Caki2 (cell line): ENCODE data around the gene CHD6. TPM values are rescaled to one million over a fixed set of nuclear protein-coding genes. Genes with fewer than 3 reads are reported as not detected.

Source experiments
- DNase-seq: peaks from one replicate; pipeline ENCODE4 v3.0.0-alpha.2; 2015; ENCODE audit warnings: low read depth
- in situ Hi-C: cut with HindIII; loops from 2 replicates; pipeline ENCODE4 v1.10.0; 2016; ENCODE audit warnings: low sequenced_read_pairs, low pct_unique_long_range_greater_than_20kb, mixed read lengths
- total RNA-seq: library from RNA; depleted of rRNA; stranded (reverse); fragments of >200 nt; shearing (Covaris generic); gene quantifications from 2 replicates; pipeline ENCODE4 v1.2.3, GENCODE V29; 2014; ENCODE audit warnings: low replicate concordance

Gene CHD6
- total RNA-seq, 1 experiment from 2014 or later, result 8.1 TPM

GRCh38 chr20:41530923-41531322 lies 87.3 kb downstream of the CHD6 start:
- DNase-seq, result no peak
- in situ Hi-C loops, result no loop called here

DNA sequence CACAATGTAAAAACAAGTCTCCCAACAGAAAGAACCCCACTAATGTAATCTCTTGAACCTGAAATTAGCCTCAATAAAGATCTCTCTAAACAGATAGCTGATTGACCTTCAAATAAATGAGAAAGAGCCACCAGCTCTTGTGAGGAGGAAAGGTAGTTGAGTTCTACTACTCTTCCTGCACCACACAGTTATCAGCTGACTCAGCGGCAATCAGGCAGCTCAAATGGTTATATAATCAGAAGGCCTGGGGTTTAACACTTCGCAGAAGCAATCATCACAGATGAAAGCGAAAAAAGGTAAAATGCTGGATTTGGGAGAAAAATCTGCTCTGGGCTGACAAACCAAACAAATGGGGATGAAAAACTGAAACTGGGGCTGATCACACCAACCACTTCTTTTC lies 91.8 kb downstream of the CHD6 start:
- in situ Hi-C loops, result no loop called here
- no peak for DNase-seq

- DNase-seq, result no peak
- in situ Hi-C loops, result no loop called here
Measured at GRCh38 chr20:41524980-41525613, 93.1 kb downstream of the CHD6 start.

DNA sequence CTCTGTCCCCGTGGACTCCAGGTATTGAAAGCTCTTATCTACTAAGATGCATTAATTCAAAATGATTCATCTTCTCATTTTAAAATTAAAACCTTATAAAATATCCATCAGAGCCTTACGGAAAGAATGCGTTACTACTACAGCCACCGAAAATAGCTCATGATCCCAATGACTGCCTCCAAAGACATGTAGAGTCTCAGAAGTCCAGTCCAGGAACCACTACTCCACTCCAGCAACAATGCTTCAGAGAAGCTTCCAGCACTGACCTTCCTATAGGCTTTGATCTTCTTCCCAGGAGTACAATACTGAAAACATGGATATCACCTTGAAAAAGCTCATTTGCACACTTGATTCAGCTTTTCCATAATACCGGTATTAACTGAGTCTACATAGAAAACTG lies 94.3 kb downstream of the CHD6 start:
- DNase-seq, result no peak
- in situ Hi-C loops, result no loop called here

DNA sequence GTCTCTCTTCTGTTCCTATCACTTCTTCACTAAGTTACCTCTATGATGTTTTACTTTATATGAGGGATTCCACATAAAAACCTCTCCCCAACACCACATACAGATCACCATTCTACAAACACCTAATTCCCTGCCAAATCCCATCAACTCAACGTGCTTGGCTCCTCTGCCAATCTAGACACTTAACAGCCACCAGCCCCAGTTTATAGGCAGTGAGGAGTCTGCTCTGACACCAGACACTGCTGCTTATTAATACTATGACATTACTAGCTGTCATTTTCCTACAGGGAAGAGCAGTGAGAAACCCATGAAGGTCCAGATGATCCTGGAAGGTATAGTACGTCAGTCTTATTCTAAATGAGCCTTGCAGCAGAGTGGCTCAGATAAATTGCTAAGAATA lies 104.3 kb downstream of the CHD6 start:
- in situ Hi-C loops, result no loop called here
- DNase-seq, result no peak

GRCh38 chr20:41512624-41513023 lies 105.6 kb downstream of the CHD6 start:
- DNase-seq, result no peak
- in situ Hi-C loops, result no loop called here

GRCh38 chr20:41510847-41511450 lies 107.2 kb downstream of the CHD6 start:
- in situ Hi-C loops, result no loop called here

DNA sequence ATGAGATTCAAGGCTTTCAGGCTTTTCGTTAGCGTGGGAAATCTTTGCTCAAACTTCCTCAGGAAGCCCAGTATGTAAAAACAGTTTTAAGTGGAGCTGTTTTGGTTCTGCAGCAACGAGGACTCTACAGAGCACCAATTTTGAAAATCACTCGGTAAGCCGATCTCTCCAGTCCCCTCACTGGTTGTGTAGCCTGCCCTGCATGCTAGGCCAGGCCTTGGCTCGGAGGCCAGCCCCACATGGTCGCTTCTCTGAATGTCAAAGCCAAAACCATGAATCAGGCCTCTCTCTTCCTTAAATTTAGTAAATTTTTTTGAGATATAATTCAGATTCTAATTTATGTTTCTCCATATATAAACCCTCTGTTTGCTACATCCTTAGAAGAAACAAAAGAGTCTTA lies 108.0 kb downstream of the CHD6 start:
- no peak for DNase-seq
- in situ Hi-C loops, result no loop called here

More at GRCh38 chr20:41510847-41511450, 107.2 kb downstream of the CHD6 start:
- DNase-seq, result no peak

DNA sequence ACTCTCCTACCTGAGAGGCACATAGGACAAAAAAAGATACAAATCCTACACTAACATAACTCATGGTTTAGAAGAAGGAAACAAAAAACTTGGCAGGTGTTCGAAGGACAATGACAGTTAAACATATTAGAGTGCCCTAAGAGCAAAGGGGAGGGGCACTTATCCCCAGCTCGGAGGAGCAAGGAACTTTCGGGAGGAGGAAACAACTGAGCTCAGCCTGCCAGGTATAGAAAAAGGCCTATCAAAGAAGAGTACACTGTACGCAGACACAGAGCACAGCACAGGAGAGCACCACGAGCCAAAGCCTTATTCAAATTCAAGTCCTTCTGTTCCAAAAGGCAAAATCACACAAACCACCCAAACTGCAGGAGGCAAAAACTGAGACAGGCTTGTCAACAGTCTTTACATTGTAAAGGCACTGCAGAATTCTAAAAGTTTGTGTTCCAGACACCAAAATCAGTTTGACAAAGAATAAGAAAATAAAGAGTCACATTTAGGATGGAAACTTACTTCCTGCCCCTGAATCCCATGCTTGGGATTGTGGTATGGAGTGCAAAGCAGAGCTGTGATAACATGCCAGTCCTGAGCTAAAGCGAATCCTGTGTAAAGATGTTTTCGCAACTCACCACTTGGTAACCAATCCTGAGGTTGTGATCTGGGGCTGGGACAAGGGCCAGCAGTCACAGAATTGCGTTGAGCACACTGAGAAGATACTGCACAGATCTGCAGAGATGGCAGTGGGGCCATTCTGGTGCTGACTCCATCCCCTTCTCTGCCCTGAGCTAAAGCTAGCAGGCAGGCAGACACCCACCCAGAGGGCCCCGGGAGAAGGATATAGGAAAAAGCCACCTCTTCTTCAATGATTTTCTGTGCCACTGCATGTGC lies 108.6 kb downstream of the CHD6 start:
- DNase-seq, result no peak
- in situ Hi-C loops, result no loop called here

- DNase-seq, result no peak
- in situ Hi-C loops, result no loop called here
Measured at GRCh38 chr20:41508335-41508734, 109.8 kb downstream of the CHD6 start.

GRCh38 chr20:41507851-41508250 lies 110.3 kb downstream of the CHD6 start:
- in situ Hi-C loops, result no loop called here
- no peak for DNase-seq

- in situ Hi-C loops, result no loop called here
- no peak for DNase-seq
Measured at GRCh38 chr20:41507436-41507835, 110.7 kb downstream of the CHD6 start.

DNA sequence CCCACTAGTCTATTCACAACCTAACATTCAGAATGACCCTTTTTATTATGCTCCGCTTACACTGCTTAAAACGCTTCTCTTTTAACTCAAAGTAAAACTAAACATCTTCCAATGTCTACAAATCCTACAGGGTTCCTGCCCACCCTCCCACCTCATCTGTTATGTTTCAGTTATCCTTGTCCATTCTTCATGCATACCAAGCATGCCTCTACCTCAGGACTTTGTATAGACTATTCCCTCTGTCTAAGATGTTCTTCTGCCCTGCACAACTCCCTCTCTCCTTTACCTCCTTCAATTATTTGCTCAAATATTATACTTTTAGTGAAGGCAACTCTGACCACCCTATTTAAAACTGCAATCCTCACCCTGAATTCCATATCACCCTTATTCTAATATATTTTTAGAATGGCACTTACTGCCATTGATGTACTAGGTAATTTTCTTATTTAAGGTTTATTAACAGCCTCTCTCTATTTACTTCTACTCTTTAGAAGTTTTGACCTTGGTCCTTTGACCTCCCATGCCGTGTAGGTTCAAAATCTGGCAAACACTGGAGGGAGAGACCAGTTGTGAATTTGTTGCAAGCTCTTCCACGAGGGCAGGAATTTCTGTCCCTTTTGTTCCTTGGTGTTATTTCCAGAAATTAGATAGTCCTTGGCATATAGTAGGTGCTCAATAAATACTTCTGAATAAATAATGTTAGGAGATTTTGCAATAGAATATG lies 111.8 kb downstream of the CHD6 start:
- in situ Hi-C loops, result no loop called here

GRCh38 chr20:41505184-41505583 lies 113.0 kb downstream of the CHD6 start:
- no peak for DNase-seq
- in situ Hi-C loops, result no loop called here

More for the DNA sequence above, 111.8 kb downstream of the CHD6 start:
- DNase-seq, result no peak

DNA sequence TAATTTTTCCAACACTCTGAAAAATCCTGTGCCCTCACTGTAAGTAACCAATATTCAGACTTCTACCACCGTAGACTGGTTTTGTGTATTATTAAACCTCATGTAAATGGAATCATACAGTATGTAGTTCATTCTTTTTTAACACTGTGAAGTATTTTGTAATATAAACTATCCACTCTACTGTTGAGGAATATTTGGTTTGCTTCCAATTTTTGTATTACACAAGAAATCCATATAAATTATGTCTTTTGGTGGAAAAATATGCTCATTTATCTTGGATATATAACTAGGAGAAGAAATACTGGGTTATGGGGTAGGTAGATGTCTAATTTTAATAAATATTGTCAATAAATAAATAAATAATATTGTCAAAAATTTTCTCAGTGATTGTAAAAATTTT lies 116.8 kb downstream of the CHD6 start:
- DNase-seq, result no peak
- in situ Hi-C loops, result no loop called here

- in situ Hi-C loops, result no loop called here
- no peak for DNase-seq
Measured at GRCh38 chr20:41499961-41500725, 118.0 kb downstream of the CHD6 start.

DNA sequence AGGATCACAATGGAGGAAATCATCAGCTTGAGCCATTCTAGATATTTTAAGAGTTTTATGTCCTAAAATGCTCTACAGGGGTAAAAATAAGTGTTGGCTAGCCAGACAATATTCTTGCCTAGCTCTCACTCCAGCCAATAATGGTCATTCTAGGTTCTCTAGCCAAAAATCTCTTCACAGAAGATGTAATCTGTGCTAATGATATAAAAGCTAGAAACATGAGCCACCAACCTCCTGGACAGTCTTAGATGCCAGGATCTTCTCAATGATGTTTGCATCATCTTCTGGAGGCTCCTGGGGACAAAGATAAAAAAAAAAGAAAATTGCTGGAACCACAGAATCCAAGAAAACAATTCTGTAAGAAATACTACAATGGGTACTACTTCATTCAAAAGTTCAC lies 119.1 kb downstream of the CHD6 start:
- in situ Hi-C loops, result no loop called here
- DNase-seq, result no peak
